Stimulated activated CD4-positive, alpha-beta T cell treated with anti-CD3 and anti-CD28 coated beads, Interleukin-1b, Interleukin-23, amount 100 ng/mL, for 48 hours (primary cell): ENCODE measurements around the gene COPS2.
"Not testable (repeated sequence)": the region's sequence is repeated elsewhere in the genome, so short reads cannot be mapped to it uniquely, and the experiment has no call there.

ENCODE experiments used
- DNase-seq: peaks from one replicate; pipeline ENCODE4 v3.0.0-alpha.2; 2020

Gene COPS2

DNA sequence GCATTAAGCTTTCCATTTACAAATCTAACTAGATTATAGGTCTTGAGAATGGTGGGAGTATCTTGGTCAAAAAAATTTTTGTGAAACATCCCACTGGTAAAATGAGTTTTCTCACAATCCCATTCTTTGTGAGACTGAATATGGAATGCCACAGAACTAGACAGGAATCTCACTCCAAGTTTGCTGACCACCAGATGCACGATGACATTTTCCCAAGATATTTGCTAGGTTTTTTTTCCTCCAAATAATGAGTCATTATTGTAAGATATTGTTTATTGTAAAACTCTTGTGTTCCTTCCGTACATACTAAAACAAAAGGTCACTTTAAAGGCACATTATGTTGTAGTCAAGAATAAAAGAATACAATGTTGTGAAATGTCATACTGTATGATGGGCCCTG, 53.9 kb downstream of the COPS2 start:
- no peak for DNase-seq

DNA sequence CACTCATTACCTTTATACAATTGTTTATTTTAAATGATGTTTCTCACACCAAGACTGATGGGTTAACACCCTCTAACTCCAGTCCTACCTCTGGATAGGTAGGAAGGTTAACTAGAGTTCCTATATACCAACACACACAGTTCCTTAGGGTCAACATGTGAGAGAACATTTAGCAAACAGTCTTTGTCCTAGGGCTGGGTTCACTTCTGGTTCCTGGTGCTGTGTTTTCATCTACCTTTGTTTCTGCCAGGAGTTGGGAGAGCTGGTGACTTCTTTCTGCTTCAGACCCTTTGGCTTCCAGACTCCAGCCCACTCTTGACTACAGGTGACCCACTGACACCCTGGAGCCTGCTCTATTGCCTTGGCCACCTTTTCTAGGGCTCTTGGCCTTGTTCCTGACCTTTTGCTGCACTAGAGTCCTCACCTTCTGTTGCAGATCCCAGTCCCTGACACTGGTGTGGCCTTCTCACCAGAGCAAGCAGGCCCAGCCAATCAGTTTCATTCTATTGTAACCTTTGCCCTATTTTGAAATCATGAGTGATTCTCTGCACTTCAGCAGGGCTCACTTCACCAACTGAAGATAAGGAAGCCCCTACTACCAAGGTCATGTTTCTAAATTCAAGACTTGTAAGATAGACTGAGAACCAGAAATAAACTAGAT, 59.2 kb downstream of the COPS2 start:
- no peak for DNase-seq

DNA sequence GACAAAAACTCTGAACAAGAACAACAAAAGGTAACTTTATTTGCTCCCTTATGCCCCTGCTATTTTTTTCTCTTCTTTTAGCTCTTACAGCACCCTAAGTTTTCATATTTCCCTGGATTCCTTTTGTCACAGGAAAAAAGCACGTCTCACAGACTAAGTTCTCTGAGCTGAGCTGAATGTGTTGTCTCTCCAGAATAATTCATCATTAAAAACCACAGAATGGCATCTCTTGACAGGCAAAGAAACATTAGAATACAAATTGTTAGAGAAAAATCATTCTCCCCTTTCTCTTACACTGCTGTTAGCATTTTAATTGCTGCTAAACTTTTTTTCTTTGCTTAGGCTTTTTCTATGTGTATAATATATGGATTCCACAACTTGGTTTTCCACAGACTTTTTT, 60.5 kb downstream of the COPS2 start:
- no peak for DNase-seq

DNA sequence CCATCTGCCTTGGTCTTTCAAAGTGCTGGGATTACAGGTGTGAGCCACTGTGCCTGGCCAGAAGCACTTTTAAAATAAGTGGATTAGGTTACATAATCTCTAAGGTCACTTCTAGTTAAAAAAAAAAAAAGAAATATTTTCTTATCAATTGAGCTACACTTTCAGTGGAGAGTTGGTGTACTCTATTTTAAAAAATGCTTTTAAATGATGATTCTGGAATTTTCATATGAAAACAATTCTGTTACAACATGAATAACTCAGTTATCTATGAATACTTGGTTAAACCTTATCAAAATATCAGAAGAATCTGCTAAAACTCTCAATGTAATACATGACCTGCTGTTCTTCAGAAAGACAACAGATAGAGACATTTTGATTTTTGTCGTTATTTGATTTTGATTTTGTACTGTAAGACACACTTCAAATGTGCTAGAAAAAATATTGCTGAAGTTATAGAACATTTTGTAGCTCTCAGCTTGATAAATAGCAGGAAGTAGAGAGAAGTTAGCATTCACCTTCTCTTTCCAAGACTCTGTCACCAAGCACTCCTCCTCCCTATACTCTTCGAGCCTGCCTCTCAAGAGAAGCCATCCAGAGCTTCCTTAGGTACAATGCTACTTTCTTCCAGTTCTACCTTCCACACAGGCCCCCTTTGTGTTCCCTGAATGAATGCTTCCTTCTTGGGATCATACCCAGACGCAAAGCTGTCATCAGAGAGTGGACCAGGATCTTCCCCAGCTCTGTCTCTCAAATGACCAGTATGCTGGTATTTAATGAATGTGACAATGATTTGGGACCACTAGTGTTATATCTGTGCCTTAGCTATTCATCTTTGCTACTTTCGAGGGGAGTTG, 61.9 kb downstream of the COPS2 start:
- DNase-seq: no peak

DNA sequence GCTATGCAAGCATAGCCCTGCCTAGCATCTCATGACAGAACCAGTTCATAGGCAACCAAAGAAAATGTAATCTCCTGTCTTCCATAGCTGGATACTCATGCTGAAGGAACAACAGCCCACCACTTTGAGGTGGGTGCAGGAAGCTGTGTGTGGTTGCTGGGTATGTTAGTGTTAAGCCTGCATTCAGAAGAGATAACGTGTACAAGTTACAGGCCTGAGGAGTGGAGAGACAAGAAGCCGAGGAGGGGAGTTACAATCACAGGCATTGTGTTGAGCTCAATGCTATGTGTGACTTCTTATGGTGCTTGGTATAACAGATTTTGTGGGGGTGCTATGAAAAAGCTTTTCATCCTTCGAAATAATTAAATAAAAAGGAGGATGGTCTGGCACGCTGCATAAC, 66.4 kb downstream of the COPS2 start:
- no peak for DNase-seq

DNA sequence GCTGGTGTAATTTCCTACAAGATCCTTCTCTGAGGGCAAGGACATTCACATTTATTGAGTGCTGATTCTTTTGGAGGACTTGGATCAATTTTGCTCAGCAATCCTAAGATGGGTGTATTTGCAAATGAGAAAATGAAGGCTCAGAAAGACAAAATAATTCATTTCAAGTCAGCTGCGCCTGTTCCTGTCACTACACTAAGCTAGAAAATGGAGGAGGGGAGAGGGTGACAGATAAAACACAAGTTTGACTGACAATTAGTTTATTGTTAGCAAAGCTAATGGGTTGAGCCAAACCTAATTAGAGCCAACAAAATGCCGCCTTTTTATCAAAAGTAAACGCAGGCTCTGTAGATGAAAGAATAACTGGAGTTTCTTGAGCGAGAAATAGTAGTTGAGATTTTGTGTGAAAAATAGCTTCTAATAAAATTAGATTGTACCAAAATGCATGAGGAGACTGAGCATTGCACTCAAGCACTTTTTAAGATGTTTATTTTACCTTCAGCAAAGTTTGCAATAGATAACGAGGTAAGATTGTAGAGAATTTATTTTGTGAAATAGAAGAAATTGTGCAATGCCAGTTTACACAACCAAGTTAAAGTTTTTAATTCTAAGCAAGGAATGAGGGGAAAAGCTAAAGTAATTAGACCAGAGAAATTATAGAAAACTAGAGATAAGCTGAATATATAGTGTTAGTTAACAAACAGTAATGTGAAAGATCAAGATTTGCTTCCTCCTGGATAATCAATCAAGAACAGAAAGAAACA, 69.5 kb downstream of the COPS2 start:
- no peak for DNase-seq

DNA sequence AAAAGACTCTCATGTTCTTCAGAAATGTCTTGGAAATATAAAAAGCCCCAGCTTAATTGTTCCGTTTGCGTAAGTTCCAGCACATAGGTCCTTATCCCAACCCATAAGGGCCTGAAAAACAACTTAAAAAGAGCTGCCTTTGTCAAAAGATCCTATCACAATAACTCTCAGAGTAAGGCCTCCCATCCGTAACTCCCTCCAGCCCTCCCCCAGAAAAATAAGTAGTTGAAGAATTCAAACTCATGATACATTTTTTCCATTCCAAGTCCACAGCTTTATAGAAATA, 71.2 kb downstream of the COPS2 start:
- no peak for DNase-seq

DNA sequence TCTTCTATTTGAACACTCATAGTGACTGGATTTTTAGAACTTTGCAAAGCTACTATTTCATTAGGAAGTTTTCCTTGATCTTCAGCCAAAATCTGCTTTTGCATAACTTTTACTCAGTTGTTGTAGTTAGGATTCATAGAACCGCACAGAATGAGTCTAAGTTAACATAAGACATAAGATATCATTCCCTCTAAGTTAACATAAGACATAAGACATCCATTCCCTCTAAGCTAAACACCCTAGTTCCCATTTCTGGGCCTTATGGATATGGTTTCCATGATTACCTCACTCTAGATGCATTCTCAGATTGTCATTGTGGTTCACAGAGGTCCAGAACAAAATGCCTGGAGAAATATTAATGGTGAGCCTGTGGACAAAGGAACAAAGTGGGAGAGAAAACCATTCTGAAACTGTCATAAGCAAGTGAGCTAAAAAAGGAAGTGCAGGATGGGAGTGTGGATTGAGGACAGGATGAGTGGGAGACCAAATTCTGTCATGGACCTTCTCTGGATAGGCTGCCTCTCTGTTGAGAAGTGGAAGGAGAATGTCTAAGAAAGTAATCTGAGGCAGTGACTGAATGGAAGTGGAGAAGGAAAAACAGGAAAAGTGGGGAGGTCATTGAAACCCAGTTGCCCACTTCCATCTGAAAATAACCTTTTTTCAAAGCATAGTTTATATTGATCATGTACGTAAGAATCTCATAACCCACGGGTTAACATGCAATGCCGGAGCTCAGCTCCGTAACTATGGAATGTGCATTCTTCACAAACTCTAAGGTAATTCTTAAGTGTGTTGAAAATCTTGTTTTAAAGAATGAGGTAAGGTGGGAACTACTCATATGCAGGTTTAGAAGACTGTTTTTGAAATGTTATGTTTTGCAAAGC, 71.8 kb downstream of the COPS2 start:
- no peak for DNase-seq

DNA sequence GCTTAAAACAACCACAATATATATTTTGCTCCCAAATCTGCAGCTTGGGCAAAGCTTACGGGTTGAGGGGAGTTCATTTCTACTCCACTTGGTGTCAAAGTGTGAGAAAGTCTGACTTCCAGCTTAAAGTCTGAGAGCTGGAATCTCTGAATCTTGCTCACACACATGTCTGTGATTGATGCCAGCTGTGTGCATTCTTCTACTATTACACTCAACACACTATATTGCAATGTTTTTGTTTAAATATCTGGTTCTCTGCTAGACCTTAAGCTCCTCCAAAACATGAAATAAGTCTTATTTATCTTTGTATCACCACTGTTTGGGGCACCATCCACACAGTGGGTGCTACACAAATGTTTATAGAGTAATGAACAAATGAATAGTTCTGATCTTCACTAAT, 72.4 kb downstream of the COPS2 start:
- DNase-seq: no peak

DNA sequence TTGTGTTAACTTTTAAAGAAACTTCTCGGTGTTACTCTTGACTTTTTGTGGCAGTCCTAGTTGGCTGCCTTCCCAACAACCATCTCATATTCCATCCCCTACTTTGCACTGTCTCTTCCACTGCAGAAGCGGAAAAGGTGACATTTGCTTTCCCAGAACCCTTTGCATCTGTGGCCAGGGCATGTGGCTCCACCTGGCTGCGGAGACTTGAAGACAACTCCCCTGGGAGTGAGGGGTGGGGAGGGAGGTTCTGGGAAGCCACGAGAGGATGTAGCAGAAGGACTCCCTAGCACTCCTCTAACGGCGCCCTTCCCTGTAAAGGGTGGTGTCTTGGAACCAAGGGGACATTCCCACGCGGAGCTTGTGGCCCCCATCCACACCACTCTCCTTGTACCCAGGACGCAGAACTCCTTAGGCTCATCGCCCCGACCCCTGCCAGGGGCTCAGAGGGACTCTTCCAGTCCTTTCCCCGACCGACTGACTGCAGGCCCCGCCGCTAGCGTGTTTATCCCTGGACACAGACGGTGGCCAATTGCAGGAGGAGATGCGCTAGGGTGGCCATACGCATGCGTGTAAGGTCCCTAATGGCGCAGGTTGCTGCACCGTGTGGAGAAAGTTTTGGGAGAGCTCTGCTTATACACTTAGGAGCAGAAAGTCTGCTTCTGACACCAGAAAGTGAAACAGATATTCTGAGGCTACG, 75.9 kb downstream of the COPS2 start:
- no peak for DNase-seq

DNA sequence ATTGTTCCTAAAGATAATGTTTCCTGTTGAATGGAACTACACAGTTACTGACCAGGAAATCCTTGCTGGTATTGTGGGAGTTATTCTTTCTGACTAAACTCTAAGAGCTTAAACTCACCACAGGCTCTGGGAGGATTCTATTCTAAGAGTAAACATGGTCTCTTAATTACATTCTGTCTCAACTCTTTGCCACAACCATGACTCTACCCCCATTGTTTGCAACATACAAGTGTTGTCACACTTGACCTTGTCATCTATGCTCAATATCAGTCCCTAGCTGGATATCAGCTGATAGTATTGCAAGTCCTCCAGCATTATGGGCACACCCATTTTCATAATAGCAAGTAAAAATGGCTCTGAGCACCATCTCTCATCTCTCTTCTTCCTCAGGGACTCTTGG, 79.5 kb downstream of the COPS2 start:
- DNase-seq: no peak

DNA sequence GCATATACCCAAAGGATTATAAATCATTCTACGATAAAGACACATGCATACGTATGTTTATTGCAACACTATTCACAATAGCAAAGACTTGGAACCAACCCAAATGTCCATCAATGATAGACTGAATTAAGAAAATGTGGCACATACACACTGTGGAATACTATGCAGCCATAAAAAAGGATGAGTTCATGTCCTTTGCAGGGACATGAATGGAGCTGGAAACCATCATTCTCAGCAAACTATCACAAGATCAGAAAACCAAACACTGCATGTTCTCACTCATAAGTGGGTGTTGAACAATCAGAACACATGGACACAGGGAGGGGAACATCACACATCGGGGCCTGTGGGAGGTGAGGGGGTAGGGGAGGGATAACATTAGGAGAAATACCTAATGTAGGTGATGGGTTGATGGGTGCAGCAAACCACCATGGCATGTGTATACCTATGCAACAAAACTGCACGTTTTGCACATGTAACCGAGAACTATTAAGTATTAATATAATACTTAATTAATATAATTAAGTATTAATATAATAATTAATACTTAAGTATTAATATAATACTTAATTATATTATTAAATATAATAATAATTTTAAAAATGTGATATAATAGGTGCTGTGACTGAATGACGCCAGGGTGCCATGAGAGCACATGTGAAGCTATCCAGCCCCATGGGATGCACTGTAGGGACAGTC, 80.7 kb downstream of the COPS2 start:
- not testable (repeated sequence) for DNase-seq
